HG03520 (cell line): Measurements from ENCODE around the gene SF3A1.
A peak's percentile ranks its signal among the peaks of the same experiment; 100 is the strongest.

Experiments used
- ATAC-seq: cut with Tn5 transposase; IDR thresholded peaks from one replicate; pipeline ENCODE4 v1.9.1; 2021; ENCODE audit warnings: mild to moderate bottlenecking, moderate library complexity; ENCODE audit not compliant: unreplicated experiment

SF3A1 gene

GRCh38 chr22:30305906-30306626 is 50.6 kb downstream of the SF3A1 start:
- no peak for ATAC-seq

- peak; percentile 47 for ATAC-seq
Observed at GRCh38 chr22:30305519-30305905, 51.2 kb downstream of the SF3A1 start.

DNA sequence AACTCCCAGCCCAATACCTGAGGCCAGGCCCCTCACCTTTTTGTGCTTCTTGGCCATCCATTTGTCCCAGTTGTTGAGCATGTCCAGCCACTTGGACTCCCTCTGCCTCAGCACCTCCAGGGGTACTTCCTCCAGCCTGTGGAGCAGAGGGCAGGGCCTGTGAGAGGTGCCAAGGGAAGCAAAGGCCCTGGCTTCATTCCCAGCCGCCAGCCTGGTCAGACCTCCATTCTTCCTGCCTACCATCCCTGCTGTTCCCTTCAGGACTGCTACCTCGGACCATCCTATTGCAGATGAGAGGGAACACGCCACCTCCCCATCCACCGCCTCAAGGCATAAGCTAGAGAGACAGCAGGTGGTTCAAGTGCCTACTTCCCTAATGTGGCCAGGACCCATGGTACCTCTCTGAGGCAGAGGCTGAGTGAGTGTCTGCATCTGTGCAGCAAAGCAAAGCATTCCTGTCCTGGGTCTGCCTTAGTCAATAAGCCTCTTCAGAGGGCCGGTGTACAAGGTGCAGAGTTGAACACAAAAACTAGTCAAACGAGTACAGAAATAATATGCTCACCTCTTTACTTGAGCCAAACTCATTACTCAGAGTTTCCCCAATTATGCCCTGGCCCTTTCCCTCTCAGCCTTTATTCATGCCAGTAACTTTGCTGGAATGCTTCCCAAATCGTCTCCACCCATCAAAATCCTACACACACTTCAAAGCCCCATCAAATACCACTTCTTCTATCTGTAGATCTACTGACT is 52.0 kb downstream of the SF3A1 start:
- ATAC-seq = no peak

- no peak for ATAC-seq
Observed at GRCh38 chr22:30302810-30303138, 53.9 kb downstream of the SF3A1 start.

DNA sequence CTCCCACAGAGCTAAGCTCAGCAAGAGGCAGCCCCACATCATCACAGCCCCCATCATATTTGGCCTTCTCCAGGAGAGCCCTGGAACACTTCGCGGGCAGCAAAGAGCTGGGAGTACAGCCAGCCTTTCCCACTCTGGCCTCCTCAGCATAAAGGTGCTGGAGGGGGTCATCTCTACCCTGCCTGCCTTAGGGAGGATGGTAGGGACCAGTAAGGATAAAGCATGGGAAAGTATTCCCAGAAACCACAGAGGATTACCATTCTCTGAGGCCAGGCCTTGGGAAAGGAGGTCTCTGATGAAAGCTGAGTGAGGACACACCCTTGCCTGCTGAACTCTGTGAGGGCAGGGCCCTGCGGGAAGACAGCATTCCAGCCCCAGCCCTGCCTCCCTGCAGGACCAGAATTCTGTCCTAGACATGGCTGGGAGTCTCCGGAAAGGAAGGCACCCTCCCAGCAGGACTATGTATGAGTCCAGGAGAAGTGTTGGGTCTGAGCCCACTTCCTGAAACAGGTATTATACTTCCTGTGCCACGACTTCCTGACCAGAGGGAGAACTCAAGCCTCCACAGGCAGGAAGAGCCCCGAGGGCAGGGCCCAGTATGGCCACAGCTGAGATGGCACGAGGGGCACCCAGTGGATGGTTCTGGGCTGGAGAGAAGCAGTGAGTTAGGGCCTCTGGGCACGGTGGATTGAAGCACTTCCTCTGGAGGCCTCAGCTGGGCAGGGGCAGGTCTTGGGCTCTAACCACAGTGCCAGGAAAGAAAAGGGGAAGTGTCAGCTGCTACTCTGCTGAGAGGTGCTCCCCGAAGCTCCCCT is 54.5 kb downstream of the SF3A1 start:
- ATAC-seq = no peak

- no peak for ATAC-seq
Observed at GRCh38 chr22:30299322-30299721, 57.4 kb downstream of the SF3A1 start.

DNA sequence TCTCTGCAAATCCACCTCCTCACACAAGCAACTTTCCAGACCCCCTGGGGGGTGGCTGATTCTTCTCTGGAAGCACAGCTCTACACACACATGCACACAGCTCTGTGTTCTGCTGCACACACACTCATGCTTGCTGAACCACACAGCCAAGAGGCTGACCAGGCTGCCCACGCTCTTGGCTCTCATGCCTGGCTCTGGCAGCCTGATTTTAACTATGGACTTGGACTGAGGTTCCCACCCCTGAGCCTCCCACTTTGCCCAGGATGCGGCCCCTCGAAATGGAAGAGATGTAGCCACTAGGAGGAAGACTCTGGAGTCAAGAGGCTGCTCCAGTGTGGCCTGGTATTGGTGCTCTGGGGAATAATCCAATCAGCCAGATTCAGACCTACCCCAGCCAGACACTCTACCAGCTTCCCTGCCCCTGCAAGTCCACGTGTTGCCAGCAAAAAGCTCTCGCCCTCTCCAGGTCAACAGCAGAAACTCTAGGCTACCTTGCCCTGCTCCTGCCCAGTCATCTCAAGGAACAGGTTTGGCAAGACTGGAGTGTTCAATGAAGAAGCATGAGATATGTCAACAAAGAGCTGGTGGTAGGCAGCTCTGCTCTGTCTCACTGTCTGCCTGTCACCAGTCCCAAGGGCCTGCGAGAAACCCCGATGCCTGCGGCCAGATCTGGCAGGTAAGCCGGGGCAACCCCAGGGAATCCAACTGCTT is 58.5 kb downstream of the SF3A1 start:
- no peak for ATAC-seq

- no peak for ATAC-seq
Observed at GRCh38 chr22:30297276-30297990, 59.3 kb downstream of the SF3A1 start.

DNA sequence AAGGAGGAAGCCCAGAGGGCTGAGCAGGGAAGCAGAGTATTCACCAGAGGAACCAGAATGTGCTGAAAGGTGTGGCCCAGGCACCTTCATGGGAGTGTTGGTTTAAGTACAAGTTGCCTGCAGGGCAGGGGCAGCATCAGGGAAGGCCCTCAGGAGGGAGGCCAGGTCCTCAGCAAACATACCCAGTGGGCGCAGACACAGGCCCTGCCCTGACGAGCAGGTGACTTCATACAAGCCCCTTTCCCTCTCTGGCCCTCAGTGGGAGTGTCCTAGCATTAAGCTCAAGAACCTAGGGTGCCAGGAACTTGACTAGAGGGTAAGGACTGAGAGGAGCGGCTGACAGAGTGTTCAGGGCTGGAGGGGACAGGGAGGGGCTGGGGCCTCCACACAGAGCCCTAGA is 59.9 kb downstream of the SF3A1 start:
- ATAC-seq = no peak

DNA sequence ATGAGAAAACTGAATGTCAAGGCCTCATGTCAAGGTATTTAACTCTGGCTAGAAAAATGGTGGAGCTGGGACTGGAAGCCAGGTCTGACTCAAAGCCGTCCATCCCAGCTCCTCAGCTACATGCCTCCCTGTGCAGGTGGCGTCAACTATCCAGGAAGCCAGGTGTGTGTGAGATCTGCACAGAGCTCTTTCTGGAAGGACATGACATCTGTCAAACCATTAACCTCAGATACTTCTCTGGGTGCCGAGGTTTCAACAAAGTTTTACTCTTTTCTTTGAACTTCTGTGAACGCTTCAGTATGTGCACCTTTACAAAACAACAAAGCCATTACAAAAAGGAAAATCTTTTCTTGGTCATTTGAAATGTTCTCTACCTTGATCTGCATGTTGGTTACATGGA is 60.4 kb downstream of the SF3A1 start:
- ATAC-seq = no peak

DNA sequence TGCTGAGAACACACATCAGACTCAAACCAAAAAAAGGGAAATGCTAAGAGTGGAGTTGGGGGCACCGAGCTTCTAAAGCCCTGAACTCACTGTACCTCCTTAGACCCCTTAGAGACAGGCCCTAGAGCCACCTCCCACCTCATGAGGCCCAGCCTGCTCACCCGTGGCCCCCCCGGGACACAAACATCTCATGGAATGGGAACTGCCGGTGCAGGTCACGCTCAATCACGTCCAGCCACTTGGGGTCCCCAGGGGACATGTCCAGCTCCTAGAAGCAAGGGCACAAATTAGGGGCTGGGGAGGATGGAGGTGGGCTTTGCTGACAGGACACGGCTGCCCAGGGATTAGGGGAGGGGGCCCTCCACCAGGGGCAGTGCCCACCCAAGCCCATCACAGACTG is 61.1 kb downstream of the SF3A1 start:
- no peak for ATAC-seq

DNA sequence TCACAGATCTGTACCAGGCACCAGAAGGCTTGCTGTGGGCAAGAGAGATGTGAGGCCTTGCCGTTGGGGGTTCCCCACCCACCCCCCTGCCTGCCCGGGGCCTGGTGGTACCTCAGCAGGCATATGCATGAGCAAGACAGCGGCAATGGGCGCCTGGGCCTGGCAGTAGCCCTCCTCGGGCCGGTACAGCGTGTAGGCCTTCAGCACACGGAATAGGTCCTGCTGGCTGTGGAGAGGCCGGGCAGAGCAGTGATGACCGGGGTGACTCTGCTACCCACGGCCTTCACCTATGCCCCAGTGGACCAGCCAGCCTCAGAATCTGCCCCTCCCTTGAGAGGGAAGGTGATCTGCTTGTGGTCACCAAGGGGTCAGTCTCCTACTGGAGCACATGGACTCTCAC is 61.9 kb downstream of the SF3A1 start:
- no peak for ATAC-seq

- ATAC-seq = no peak
Observed at GRCh38 chr22:30294066-30294465, 62.6 kb downstream of the SF3A1 start.

DNA sequence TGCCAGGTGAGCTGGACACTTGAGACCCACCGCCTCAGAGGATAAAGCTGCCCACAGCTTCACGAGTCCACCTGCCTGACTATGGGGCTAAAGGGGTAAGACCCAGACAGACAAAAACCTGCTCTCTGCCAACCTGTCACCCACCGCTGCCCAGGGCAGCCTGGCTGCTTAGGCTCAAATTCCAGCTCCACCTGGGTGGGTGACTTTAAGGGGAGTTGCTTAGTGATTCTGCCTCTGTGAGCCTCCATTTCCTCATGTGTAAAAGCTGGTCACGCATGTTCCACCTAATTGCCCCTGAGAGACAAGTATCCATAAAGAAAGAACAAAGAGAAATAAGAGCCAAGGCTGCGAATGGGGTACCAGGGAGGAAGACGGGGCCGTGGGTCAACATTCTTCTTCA is 63.7 kb downstream of the SF3A1 start:
- no peak for ATAC-seq

DNA sequence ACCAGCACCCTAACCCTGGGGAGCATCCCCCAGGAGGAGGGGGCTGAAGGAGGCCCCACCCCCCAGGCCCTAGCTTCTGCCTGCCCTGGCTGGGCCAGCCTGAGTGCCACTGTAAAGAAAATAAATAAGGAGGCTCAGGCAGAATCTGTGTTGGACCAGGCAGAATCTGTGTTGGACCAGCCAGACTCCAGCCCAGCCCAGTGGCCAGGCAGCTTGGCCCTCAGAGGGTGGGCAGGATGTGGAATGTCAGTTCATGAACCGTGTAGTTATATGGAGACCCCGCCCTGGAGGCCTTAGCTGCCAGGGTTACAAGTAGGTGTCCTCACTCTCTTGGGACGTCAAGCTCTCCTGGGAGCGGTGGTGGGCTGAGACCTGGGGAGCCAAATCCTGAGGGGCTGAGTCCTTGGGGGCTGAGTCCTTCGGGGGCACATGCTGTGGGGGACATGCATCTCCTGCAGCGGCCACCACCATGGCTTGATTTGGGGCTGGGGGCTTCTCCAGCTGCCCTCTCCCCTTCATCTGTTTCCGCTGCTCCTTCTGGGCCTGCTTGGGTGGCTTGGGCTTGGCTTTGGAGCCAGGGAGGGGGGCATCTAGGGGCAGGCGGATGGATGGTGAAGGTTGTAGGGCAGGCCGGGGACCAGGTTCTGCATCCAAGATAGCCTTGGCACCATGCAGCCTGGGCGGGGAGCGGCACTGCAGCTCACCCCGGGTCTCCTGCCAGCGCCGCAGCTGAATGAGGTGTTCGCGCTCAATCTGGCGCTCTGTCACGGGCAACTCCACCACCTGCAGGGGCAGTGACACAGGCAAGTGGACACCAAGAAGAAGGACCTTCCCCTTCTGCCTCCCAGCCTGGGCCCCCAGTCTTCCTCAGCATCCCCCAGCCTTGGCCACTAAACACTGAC is 64.4 kb downstream of the SF3A1 start:
- ATAC-seq = no peak

DNA sequence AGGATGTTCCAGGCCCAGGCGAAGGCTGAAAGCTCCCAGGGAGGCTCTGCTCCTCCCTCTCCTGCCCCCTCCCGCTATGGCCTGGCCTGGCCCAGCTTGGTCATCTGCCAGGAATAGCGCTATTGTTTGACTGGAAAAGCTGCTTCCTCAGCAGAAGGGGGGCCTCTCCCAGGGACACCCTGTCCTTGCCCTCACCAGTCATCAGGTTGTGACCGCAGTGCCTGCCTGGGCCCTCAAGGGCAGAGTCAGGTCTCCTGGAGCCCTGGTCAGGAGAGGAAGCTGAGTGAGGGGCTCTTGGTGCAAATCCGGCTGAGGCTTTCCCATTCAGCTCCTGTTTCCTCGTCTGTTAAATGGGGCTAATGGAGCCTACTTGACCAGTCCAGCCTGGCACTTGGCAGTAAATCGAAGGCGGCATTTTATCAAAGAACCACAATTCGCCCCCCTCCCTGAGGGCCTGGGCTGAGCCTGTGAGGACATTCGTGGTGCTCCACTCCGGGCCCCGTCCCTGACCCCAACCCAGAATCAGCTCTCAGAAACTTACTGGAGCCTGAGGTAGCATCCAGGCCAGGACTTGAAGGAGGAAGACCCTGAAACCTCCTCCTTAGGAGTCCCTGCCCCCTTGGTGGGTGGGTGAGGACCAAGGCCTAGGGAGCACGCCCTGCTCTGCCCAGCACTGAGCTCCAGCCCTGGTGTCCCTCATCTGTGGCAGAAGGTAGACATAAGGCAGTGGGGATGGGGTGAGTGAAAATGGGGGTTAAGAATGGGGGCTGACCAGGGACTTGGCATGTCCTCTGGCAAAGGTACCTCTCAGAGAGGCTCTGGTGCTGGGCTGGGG is 65.4 kb downstream of the SF3A1 start:
- ATAC-seq = no peak

DNA sequence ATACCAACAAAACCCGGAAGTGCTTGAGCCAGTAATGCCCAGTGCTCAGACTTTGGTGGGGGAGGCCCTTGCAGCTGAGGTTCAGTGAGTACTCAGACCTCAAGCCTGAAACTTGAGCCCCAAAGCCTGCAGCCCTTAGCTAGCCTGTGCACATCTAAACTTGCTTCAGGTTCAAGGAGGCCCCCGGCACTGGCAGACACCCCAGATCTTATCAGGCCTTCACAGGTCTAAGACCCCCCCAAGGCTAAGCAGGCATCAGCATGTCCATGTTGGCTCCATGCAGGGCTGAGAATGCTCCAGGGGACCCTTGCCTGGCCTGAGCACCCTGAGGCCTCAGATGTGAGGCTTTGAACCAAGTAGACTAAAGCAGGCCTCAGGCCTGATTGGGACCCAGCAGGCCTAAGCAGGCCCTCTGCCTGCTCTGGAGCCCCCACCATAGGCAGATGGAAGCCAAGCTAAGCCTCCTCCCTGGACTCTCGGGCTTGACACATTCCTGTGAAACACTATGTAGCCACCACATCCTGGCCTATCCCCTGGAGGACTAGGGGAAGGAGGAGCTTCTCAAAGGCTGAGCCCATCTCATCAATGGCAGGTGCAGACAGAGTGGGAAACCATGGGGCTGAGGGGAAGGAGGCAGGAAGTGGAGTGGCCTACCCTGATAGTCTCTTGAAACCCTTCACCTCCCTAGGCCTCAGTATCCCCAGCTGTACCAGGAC is 66.2 kb downstream of the SF3A1 start:
- no peak for ATAC-seq

DNA sequence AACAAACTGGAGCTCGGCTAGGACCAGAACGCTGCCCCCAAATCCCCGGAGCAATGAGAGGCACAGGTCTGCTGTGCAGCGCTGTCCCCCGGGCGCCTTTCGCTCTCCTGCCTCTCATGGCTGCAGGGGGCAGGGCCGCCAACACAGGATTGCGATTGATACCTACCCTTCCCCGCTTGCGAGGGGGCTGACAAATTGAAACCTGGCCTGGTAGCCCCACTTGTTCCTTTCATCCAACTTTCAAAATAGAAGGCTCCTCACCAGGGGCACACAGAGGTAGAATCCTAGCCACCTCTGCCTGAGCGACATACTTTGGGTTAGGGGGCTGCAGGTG is 66.7 kb downstream of the SF3A1 start:
- ATAC-seq = peak; percentile 12
